Large intestine (tissue), 3 donors: Measurements from ENCODE around the gene DDX51. TPM values are rescaled to one million over a fixed set of nuclear protein-coding genes. Genes with fewer than 3 reads are reported as not detected.

Source experiments
- DNase-seq, 2 donors: peaks; one replicate each; pipeline versions ENCODE4 v3.0.0 to v3.0.0-alpha.2; 2013
- H3K27ac ChIP-seq: one replicate; pipeline ENCODE4 v1.5.1; 2013; ENCODE audit warnings: low read length
- H3K27me3 ChIP-seq: 2 replicates; pipeline ENCODE4 v1.6.1; 2013; ENCODE audit warnings: low read length; ENCODE audit not compliant: control insufficient read depth, insufficient read depth
- H3K36me3 ChIP-seq: 2 replicates; pipeline ENCODE4 v1.6.1; 2013; ENCODE audit warnings: low read length; ENCODE audit not compliant: control insufficient read depth, insufficient read depth
- H3K4me1 ChIP-seq: one replicate; pipeline ENCODE4 v1.6.1; 2013; ENCODE audit warnings: low read length; ENCODE audit not compliant: control insufficient read depth, insufficient read depth
- H3K4me3 ChIP-seq: one replicate; pipeline ENCODE4 v1.5.1; 2013; ENCODE audit warnings: low read length
- H3K9me3 ChIP-seq: one replicate; pipeline ENCODE4 v1.6.1; 2013; ENCODE audit warnings: mild to moderate bottlenecking, low read depth, low read length, moderate library complexity; ENCODE audit not compliant: control insufficient read depth
- WGBS: methylation state at CpG from one replicate; pipeline ENCODE4 v1.1.5; 2013; ENCODE audit warnings: low lambda C conversion rate; ENCODE audit not compliant: insufficient coverage; 5-methylcytosine and 5-hydroxymethylcytosine counted together
- polyA plus RNA-seq: library from polyadenylated mRNA; unstranded; fragments of 120-200 nt; gene quantifications from one replicate; pipeline ENCODE4 v1.2.1, GENCODE V29; 2013

The DDX51 gene
- polyA plus RNA-seq, 1 donor, result 18.9 TPM

GRCh38 chr12:132160601-132161035, 16.5 kb upstream of the DDX51 start:
- H3K36me3 ChIP-seq, result no peaks in the 10 kb centered on the region
- H3K27me3 ChIP-seq, result peaks cover 6% of the 10 kb centered on the region
- no peaks in the 10 kb centered on the region for H3K4me1 ChIP-seq
- H3K27ac ChIP-seq, result no peak overlapping the region
- H3K9me3 ChIP-seq, result peaks cover 27% of the 10 kb centered on the region
- no peak for DNase-seq
- no peak overlapping the region for H3K4me3 ChIP-seq
- WGBS, result no CpG with 5 or more reads among the region's 15 CpGs

- Histone ChIP-seq H3K27me3 (peaks cover 6% of the 10 kb centered on the region), H3K27ac (no peak overlapping the region), H3K36me3 (no peaks in the 10 kb centered on the region), H3K4me3 (no peak overlapping the region), H3K4me1 (no peaks in the 10 kb centered on the region), H3K9me3 (peaks cover 31% of the 10 kb centered on the region)
- no peak for DNase-seq
- no CpG with 5 or more reads among the region's 16 CpGs for WGBS
Measured at GRCh38 chr12:132160016-132160415, 15.9 kb upstream of the DDX51 start.

- Histone ChIP-seq H3K4me1 (no peaks in the 10 kb centered on the region), H3K36me3 (no peaks in the 10 kb centered on the region), H3K9me3 (peaks cover 35% of the 10 kb centered on the region), H3K4me3 (no peak overlapping the region), H3K27me3 (peaks cover 6% of the 10 kb centered on the region), H3K27ac (no peak overlapping the region)
- DNase-seq, result no peak
- WGBS, result no CpG with 5 or more reads among the region's 14 CpGs
Measured at GRCh38 chr12:132159555-132160003, 15.5 kb upstream of the DDX51 start.

- DNase-seq, result no peak
Measured at GRCh38 chr12:132158677-132159554, 14.8 kb upstream of the DDX51 start.

GRCh38 chr12:132157733-132158409, 13.8 kb upstream of the DDX51 start:
- DNase-seq, result no peak
- no peak overlapping the region for H3K4me3 ChIP-seq
- H3K27me3 ChIP-seq, result peaks cover under 1% of the 10 kb centered on the region
- H3K4me1 ChIP-seq, result peaks cover 6% of the 10 kb centered on the region
- 100% methylated on average over 1 of the region's 5 CpGs for WGBS
- H3K27ac ChIP-seq, result no peak overlapping the region
- no peaks in the 10 kb centered on the region for H3K36me3 ChIP-seq
- H3K9me3 ChIP-seq, result peaks cover 37% of the 10 kb centered on the region

More at GRCh38 chr12:132158677-132159554, 14.8 kb upstream of the DDX51 start:
- Histone ChIP-seq H3K36me3 (no peaks in the 10 kb centered on the region), H3K27ac (no peak overlapping the region), H3K4me1 (peaks cover 6% of the 10 kb centered on the region), H3K27me3 (peaks cover 4% of the 10 kb centered on the region), H3K4me3 (no peak overlapping the region), H3K9me3 (peaks cover 35% of the 10 kb centered on the region)
- WGBS, result 100% methylated on average over 1 of the region's 37 CpGs

GRCh38 chr12:132156573-132157325, 12.6 kb upstream of the DDX51 start:
- peaks cover 7% of the 10 kb centered on the region for H3K36me3 ChIP-seq
- no peak for DNase-seq
- no peak overlapping the region for H3K27ac ChIP-seq
- peaks cover 6% of the 10 kb centered on the region for H3K4me1 ChIP-seq
- peaks cover 36% of the 10 kb centered on the region for H3K9me3 ChIP-seq
- no peak overlapping the region for H3K4me3 ChIP-seq
- H3K27me3 ChIP-seq, result no peaks in the 10 kb centered on the region
- no CpG with 5 or more reads among the region's 8 CpGs for WGBS

GRCh38 chr12:132155771-132156572, 11.9 kb upstream of the DDX51 start:
- WGBS, result no CpG with 5 or more reads among the region's 10 CpGs
- H3K27ac ChIP-seq, result no peak overlapping the region
- H3K4me3 ChIP-seq, result no peak overlapping the region
- H3K27me3 ChIP-seq, result no peaks in the 10 kb centered on the region
- no peak for DNase-seq
- H3K4me1 ChIP-seq, result peaks cover 6% of the 10 kb centered on the region
- H3K36me3 ChIP-seq, result peaks cover 15% of the 10 kb centered on the region
- peaks cover 29% of the 10 kb centered on the region for H3K9me3 ChIP-seq

GRCh38 chr12:132154941-132155770, 11.0 kb upstream of the DDX51 start:
- Histone ChIP-seq H3K27me3 (no peaks in the 10 kb centered on the region), H3K27ac (no peak overlapping the region)
- WGBS, result no CpG with 5 or more reads among the region's 51 CpGs

GRCh38 chr12:132154341-132154761, 10.2 kb upstream of the DDX51 start:
- peaks cover 18% of the 10 kb centered on the region for H3K36me3 ChIP-seq
- peaks cover 6% of the 10 kb centered on the region for H3K4me1 ChIP-seq
- DNase-seq, result peak in 1 of 2 donors; percentile 22
- no peaks in the 10 kb centered on the region for H3K27me3 ChIP-seq
- H3K9me3 ChIP-seq, result peaks cover 29% of the 10 kb centered on the region
- no CpG with 5 or more reads among the region's 21 CpGs for WGBS
- no peak overlapping the region for H3K27ac ChIP-seq
- no peak overlapping the region for H3K4me3 ChIP-seq

More at GRCh38 chr12:132154941-132155770, 11.0 kb upstream of the DDX51 start:
- Histone ChIP-seq H3K4me1 (peaks cover 6% of the 10 kb centered on the region), H3K4me3 (no peak overlapping the region), H3K36me3 (peaks cover 18% of the 10 kb centered on the region), H3K9me3 (peaks cover 29% of the 10 kb centered on the region)
- DNase-seq, result no peak
